GM12878 (cell line): ENCODE measurements around the gene COL9A2. TPM values are rescaled to one million over a fixed set of nuclear protein-coding genes. Genes with fewer than 3 reads are reported as not detected.

ENCODE experiments used
- ATAC-seq: fragments of 200-7000 bp; cut with Tn5 transposase; 3 replicates; pipeline ENCODE4 v1.9.1; 2020; ENCODE audit warnings: mild to moderate bottlenecking, moderate library complexity
- BruUV-seq: library from RNA; stranded (reverse); fragments of 400-500 nt; replicated peaks from 2 replicates; lab custom pipeline; 2021; lab: Mats Ljungman, UMichigan
- CTCF ChIA-PET: fragments of 300-600 bp; sonication (Branson Sonifier 250); formaldehyde crosslinking; extraction: SDS; loops from one replicate; lab custom pipeline; 2021; ENCODE audit warnings: inconsistent platforms; lab: Yijun Ruan, JAX
- POLR2A ChIA-PET: fragments of 350-600 bp; formaldehyde crosslinking; extraction: SDS; loops from one replicate; lab custom pipeline; 2021; ENCODE audit warnings: inconsistent platforms; lab: Charles Lee
- RAD21 ChIA-PET: fragments of 300-600 bp; sonication (Branson Sonifier 250); formaldehyde crosslinking; loops from one replicate; lab custom pipeline; 2023; ENCODE audit warnings: antibody characterized with exemption; ENCODE audit not compliant: unreplicated experiment; lab: Charles Lee
- SMC1A ChIA-PET: fragments of 300-600 bp; sonication (Branson Sonifier 250); formaldehyde crosslinking; loops from one replicate; lab custom pipeline; 2023; ENCODE audit not compliant: unreplicated experiment, uncharacterized antibody; lab: Charles Lee
- DNase-seq: peaks from one replicate; pipeline ENCODE4 v3.0.0-alpha.2; 2011; ENCODE audit warnings: low read depth, low spot score
- FAIRE-seq: peaks from 3 replicates; lab custom pipeline; 2011; peaks lifted over from hg19 to GRCh38; lab: Jason Lieb, UNC
- H2AFZ ChIP-seq: 2 replicates; pipeline ENCODE4 v1.6.0; 2011; ENCODE audit warnings: low read depth, low read length, control low read depth; ENCODE audit not compliant: control insufficient read depth
- H3K27ac ChIP-seq: 2 replicates; pipeline ENCODE4 v1.5.1; 2011; ENCODE audit warnings: control low read depth; ENCODE audit not compliant: control insufficient read depth, insufficient read depth
- H3K27me3 ChIP-seq, 2 experiments: replicated peaks in 1 of 2; 2 replicates each; pipeline versions ENCODE4 v1.6.0 to v1.6.1; 2011; ENCODE audit warnings: low read length in 1 of 2; ENCODE audit not compliant: control insufficient read depth in 2 of 2, insufficient read depth in 2 of 2
- H3K36me3 ChIP-seq, 2 experiments: 2 replicates each; pipeline ENCODE4 v1.5.1; 2011; ENCODE audit warnings: low read length in 1 of 2; ENCODE audit not compliant: control insufficient read depth in 2 of 2, insufficient read depth in 2 of 2
- H3K4me1 ChIP-seq: 2 replicates; pipeline ENCODE4 v1.6.1; 2011; ENCODE audit warnings: mild to moderate bottlenecking, low read length, moderate library complexity, mixed read lengths; ENCODE audit not compliant: control insufficient read depth, insufficient read depth
- H3K4me2 ChIP-seq: 2 replicates; pipeline ENCODE4 v1.6.0; 2011; ENCODE audit warnings: control low read depth; ENCODE audit not compliant: control insufficient read depth, insufficient read depth
- H3K4me3 ChIP-seq: fragments of 200-600 bp; sonication (generic); 2 replicates; pipeline ENCODE4 v1.5.1; 2016
- H3K79me2 ChIP-seq: 2 replicates; pipeline ENCODE4 v1.6.0; 2011; ENCODE audit warnings: low read length; ENCODE audit not compliant: control insufficient read depth, insufficient read depth
- H3K9ac ChIP-seq: 2 replicates; pipeline ENCODE4 v1.8.0; 2011; ENCODE audit warnings: low read length, control low read depth, mixed read lengths; ENCODE audit not compliant: control insufficient read depth, insufficient read depth
- H3K9me3 ChIP-seq: replicated peaks from 3 replicates; pipeline ENCODE4 v1.5.1; 2011; ENCODE audit warnings: mild to moderate bottlenecking, low read length; ENCODE audit not compliant: control insufficient read depth, insufficient read depth
- H4K20me1 ChIP-seq: 2 replicates; pipeline ENCODE4 v1.6.0; 2011; ENCODE audit not compliant: control insufficient read depth, insufficient read depth
- MYB ChIP-seq: fragments of 150-350 bp; IDR thresholded peaks from 2 replicates; pipeline ENCODE4 v1.6.1; 2014; ENCODE audit warnings: mild to moderate bottlenecking, low read depth, low read length, borderline replicate concordance
- NBN ChIP-seq: fragments of 450-650 bp; IDR thresholded peaks from 2 replicates; pipeline ENCODE4 v1.6.1; 2016
- TCF12 ChIP-seq: IDR thresholded peaks from 2 replicates; pipeline ENCODE4 v1.6.1; 2011; ENCODE audit warnings: low read depth, mild to moderate bottlenecking, low read length
- WGBS: methylation state at CpG from one replicate; pipeline ENCODE4 v1.1.6; 2016; ENCODE audit warnings: low lambda C conversion rate; ENCODE audit not compliant: insufficient replicate concordance, insufficient coverage; ENCODE audit errors: missing lambda C conversion rate; 5-methylcytosine and 5-hydroxymethylcytosine counted together
- in situ Hi-C: fragments of 300-500 bp; cut with MboI; formaldehyde crosslinking; loops from 9 replicates; pipeline ENCODE4 v1.14.3; 2018; ENCODE audit warnings: mixed read lengths
- intact Hi-C: fragments of 100-400 bp; cut with micrococcal nuclease; formaldehyde crosslinking; loops from one replicate; pipeline ENCODE4 v1.14.2; 2022; ENCODE audit not compliant: unreplicated experiment
- polyA plus RNA-seq, 11 experiments: library from polyadenylated mRNA; depleted of rRNA in 4 of 11; unstranded in 6 of 11; stranded (reverse) in 5 of 11; fragments of >200 nt; fragmentation: Nextera tagmentation in 4 of 11; fragmentation: Illumina TruSeq in 1 of 11; extraction: Ambion mirVana in 4 of 11; extraction: Trizol in 1 of 11; gene quantifications; 1 replicate in 1 of 11; 2 replicates in 10 of 11; pipeline versions ENCODE4 v1.2.1 to v1.2.3, GENCODE V29; 2011 to 2016; ENCODE audit warnings: inconsistent platforms in 2 of 11, missing spikeins in 2 of 11, low read depth in 1 of 11
- total RNA-seq, 4 experiments: library from RNA; depleted of rRNA in 3 of 4; stranded (reverse); fragments of >200 nt in 3 of 4; fragmentation: Illumina TruSeq in 1 of 4; extraction: Trizol in 1 of 4; gene quantifications; 2 replicates each; pipeline versions ENCODE4 v1.2.1 to v1.2.3, GENCODE V29; 2013 to 2021
- TF ChIP-seq, protein P1 (sequence below): fragments of 450-650 bp; IDR thresholded peaks from 2 replicates; pipeline ENCODE4 v1.6.1; 2017; ENCODE audit warnings: mild to moderate bottlenecking, low read depth, inconsistent platforms; ENCODE audit not compliant: poor library complexity, severe bottlenecking
- TF ChIP-seq, protein P2 (sequence below): IDR thresholded peaks from 2 replicates; pipeline ENCODE4 v1.6.1; 2012; ENCODE audit warnings: low read depth, low read length, improper control_type of control experiment

The COL9A2 gene
- total and polyA plus RNA-seq, 10 of the 15 experiments (the other 5 are each of a cell fraction or from before 2014, with no cell fraction given) = 3.1 to 63.3 (median 22.4) TPM

DNA sequence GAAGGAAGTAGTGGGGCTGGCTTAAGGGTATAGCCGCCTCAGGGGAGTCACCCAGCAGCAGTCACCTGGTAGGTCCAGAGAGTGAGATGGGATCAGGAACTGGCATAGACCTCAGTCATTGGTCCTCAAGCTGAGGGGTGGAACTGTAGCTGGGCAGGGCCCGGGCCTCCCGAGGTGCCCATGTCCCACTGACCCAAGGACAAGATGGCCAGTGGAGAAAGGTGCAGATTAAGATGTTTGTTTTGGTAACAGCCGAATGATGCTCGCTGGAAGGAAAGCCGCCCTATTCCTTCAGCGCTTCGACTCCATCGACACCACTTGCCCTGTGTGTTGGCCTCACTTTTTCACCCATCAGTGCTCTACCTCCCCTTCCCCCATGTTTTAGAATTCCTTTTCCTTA, 16.4 kb downstream of the COL9A2 start (continued):
- TF ChIP-seq, protein P1, sequence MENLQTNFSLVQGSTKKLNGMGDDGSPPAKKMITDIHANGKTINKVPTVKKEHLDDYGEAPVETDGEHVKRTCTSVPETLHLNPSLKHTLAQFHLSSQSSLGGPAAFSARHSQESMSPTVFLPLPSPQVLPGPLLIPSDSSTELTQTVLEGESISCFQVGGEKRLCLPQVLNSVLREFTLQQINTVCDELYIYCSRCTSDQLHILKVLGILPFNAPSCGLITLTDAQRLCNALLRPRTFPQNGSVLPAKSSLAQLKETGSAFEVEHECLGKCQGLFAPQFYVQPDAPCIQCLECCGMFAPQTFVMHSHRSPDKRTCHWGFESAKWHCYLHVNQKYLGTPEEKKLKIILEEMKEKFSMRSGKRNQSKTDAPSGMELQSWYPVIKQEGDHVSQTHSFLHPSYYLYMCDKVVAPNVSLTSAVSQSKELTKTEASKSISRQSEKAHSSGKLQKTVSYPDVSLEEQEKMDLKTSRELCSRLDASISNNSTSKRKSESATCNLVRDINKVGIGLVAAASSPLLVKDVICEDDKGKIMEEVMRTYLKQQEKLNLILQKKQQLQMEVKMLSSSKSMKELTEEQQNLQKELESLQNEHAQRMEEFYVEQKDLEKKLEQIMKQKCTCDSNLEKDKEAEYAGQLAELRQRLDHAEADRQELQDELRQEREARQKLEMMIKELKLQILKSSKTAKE = no peak
- TF ChIP-seq, protein P2, sequence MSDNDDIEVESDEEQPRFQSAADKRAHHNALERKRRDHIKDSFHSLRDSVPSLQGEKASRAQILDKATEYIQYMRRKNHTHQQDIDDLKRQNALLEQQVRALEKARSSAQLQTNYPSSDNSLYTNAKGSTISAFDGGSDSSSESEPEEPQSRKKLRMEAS = no peak
- no peak for TF ChIP-seq NBN

DNA sequence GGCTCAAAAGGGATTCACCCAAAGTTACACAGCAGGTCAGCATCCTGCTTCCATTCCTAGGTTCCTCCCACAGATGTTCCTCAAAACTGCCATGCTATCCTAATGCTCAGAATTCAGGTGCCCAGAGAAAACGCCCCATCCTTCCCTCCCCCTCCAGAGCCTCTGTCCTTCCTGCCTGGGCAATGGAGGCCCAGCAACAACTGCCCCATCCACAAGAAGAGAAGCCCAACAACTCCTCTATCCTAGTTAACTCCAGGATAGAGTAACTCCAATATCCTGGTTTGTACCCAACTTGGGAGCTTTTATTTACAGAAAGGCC, 16.9 kb downstream of the COL9A2 start:
- no TSS peak for BruUV-seq
- Histone ChIP-seq H3K79me2 (no peaks in the 10 kb centered on the region), H4K20me1 (no peaks in the 10 kb centered on the region), H3K9me3 (no peaks in the 10 kb centered on the region), H3K4me2 (no peak overlapping the region), H3K36me3 (peaks cover 0 to 2% of the 10 kb centered on the region in 2 experiments; a peak in 2 of 4 replicates), H3K27me3 (no peaks in the 10 kb centered on the region), H3K4me1 (no peaks in the 10 kb centered on the region), H3K27ac (no peak overlapping the region), H3K4me3 (no peak overlapping the region), H3K9ac (no peak overlapping the region), H2AFZ (no peak overlapping the region)
- TF ChIP-seq TCF12 = no peak
- no peak for TF ChIP-seq MYB
- ChIA-PET CTCF (interaction anchor here (0.9 to 2.4 kb wide), 2 partner anchors 147 to 156 kb away, joined by 5 to 6 read pairs; no protein-coding TSS in a partner anchor), RAD21 (interaction anchor here (0.6 kb wide), 1 partner anchor 163 kb away, joined by 3 read pairs; no protein-coding TSS in a partner anchor), POLR2A (interaction anchor here (0.7 to 1.2 kb wide), 2 partner anchors 11 to 104 kb away, joined by 4 to 5 read pairs; no protein-coding TSS in a partner anchor), SMC1A (interaction anchor here (0.6 to 1.3 kb wide), 2 partner anchors 147 to 156 kb away, joined by 3 to 4 read pairs; no protein-coding TSS in a partner anchor)
- 11% methylated on average over 1 of the region's 1 CpG for WGBS
- DNase-seq = no peak
- no peak for FAIRE-seq
- no peak for ATAC-seq
- intact Hi-C loops (no loop called here), in situ Hi-C loops (no loop called here)
